GM23248 (cell line): ENCODE data around the gene SLC1A3.

Source experiments
- EZH2 ChIP-seq: fragments of 200-600 bp; sonication (generic); IDR thresholded peaks from 2 replicates; pipeline ENCODE4 v1.6.1; 2018; ENCODE audit warnings: antibody characterized with exemption, mild to moderate bottlenecking; ENCODE audit not compliant: insufficient read depth, poor library complexity, severe bottlenecking
- EZH2phosphoT487 ChIP-seq: fragments of 200-600 bp; sonication (generic); IDR thresholded peaks from 2 replicates; pipeline ENCODE4 v1.6.1; 2018; ENCODE audit warnings: antibody characterized with exemption, moderate library complexity, mild to moderate bottlenecking, low read depth; ENCODE audit not compliant: insufficient read depth

- TF ChIP-seq EZH2phosphoT487, result no peak
- no peak for TF ChIP-seq EZH2
Measured at GRCh38 chr5:36596247-36596646, 10.2 kb upstream of the SLC1A3 start.
